OCI-LY1 (cell line): ENCODE measurements around the gene FOXF1.

ENCODE experiments used
- H2AFZ ChIP-seq: fragments of 200-600 bp; sonication (generic), shearing (Covaris generic); 2 replicates; pipeline ENCODE4 v1.6.0; 2014; ENCODE audit warnings: antibody characterized with exemption, mild to moderate bottlenecking, low read length
- H3F3A ChIP-seq: fragments of 200-600 bp; sonication (generic), shearing (Covaris generic); 2 replicates; pipeline ENCODE4 v1.6.0; 2014; ENCODE audit warnings: mild to moderate bottlenecking, antibody characterized with exemption, low read length, moderate library complexity; ENCODE audit not compliant: insufficient read depth
- H3K27ac ChIP-seq: fragments of 200-600 bp; sonication (generic); 2 replicates; pipeline ENCODE4 v1.5.1; 2014; ENCODE audit warnings: low read length, mixed run types, mild to moderate bottlenecking, low read depth; ENCODE audit not compliant: poor library complexity, severe bottlenecking
- H3K27me3 ChIP-seq: fragments of 200-600 bp; sonication (generic); 2 replicates; pipeline ENCODE4 v1.6.0; 2014; ENCODE audit warnings: antibody characterized with exemption, mild to moderate bottlenecking, low read length, moderate library complexity; ENCODE audit not compliant: insufficient read depth
- H3K36me3 ChIP-seq: fragments of 200-600 bp; sonication (generic); 2 replicates; pipeline ENCODE4 v1.6.1; 2014; ENCODE audit warnings: mild to moderate bottlenecking, antibody characterized with exemption, low read length, moderate library complexity, mixed read lengths; ENCODE audit not compliant: insufficient read depth
- H3K4me1 ChIP-seq: fragments of 200-600 bp; sonication (generic); 2 replicates; pipeline ENCODE4 v1.5.1; 2014; ENCODE audit warnings: mild to moderate bottlenecking, low read length, moderate library complexity; ENCODE audit not compliant: insufficient read depth, severe bottlenecking
- H3K4me2 ChIP-seq: fragments of 200-600 bp; sonication (generic), shearing (Covaris generic); 2 replicates; pipeline ENCODE4 v1.6.1; 2014; ENCODE audit warnings: low read length
- H3K4me3 ChIP-seq: fragments of 200-600 bp; sonication (generic); 2 replicates; pipeline ENCODE4 v1.5.1; 2014; ENCODE audit warnings: low read length, low read depth, mild to moderate bottlenecking, mixed read lengths; ENCODE audit not compliant: poor library complexity, severe bottlenecking
- H3K79me2 ChIP-seq: fragments of 200-600 bp; shearing (Covaris generic); 2 replicates; pipeline ENCODE4 v1.6.1; 2016; ENCODE audit warnings: mixed run types, low read length, mixed read lengths; ENCODE audit not compliant: insufficient read depth
- H3K9ac ChIP-seq: fragments of 200-600 bp; sonication (generic), shearing (Covaris generic); 2 replicates; pipeline ENCODE4 v1.6.1; 2014; ENCODE audit warnings: mild to moderate bottlenecking, low read length, mixed read lengths
- H3K9me2 ChIP-seq: fragments of 200-600 bp; sonication (generic), shearing (Covaris generic); 2 replicates; pipeline ENCODE4 v1.6.1; 2014; ENCODE audit warnings: low read depth, mild to moderate bottlenecking, low read length, mixed read lengths
- H3K9me3 ChIP-seq: fragments of 200-600 bp; shearing (Covaris generic); 2 replicates; pipeline ENCODE4 v1.6.1; 2014; ENCODE audit warnings: low read length, mixed read lengths
- H4K20me1 ChIP-seq: fragments of 200-600 bp; sonication (generic), shearing (Covaris generic); 2 replicates; pipeline ENCODE4 v1.6.0; 2016; ENCODE audit warnings: mild to moderate bottlenecking, low read length; ENCODE audit not compliant: insufficient read depth
- CTCF ChIP-seq: fragments of 200-600 bp; sonication (generic), shearing (Covaris generic); IDR thresholded peaks from 2 replicates; pipeline ENCODE4 v1.5.1; 2017; ENCODE audit warnings: mild to moderate bottlenecking, antibody characterized with exemption, low read length, moderate library complexity, mixed read lengths
- EZH2 ChIP-seq: fragments of 200-600 bp; sonication (generic), shearing (Covaris generic); IDR thresholded peaks from 2 replicates; pipeline ENCODE4 v1.8.0; 2017; ENCODE audit warnings: borderline replicate concordance, mixed run types, mild to moderate bottlenecking, antibody characterized with exemption, low read length, moderate library complexity, mixed read lengths

Gene FOXF1

GRCh38 chr16:86524029-86524428 is 13.7 kb downstream of the FOXF1 start:
- H3K27ac ChIP-seq, result no peak overlapping the region
- no peaks in the 10 kb centered on the region for H3K79me2 ChIP-seq
- no peak overlapping the region for H3K4me3 ChIP-seq
- H3F3A ChIP-seq, result no peaks in the 10 kb centered on the region
- no peak overlapping the region for H3K9ac ChIP-seq
- no peaks in the 10 kb centered on the region for H3K36me3 ChIP-seq
- H3K4me1 ChIP-seq, result no peaks in the 10 kb centered on the region
- no peaks in the 10 kb centered on the region for H4K20me1 ChIP-seq
- no peaks in the 10 kb centered on the region for H3K9me2 ChIP-seq
- no peaks in the 10 kb centered on the region for H3K9me3 ChIP-seq
- H2AFZ ChIP-seq, result no peak overlapping the region
- H3K4me2 ChIP-seq, result no peak overlapping the region
- no peaks in the 10 kb centered on the region for H3K27me3 ChIP-seq
- TF ChIP-seq CTCF, result no peak
- no peak for TF ChIP-seq EZH2

- Histone ChIP-seq H3K4me3 (no peak overlapping the region), H3K36me3 (no peaks in the 10 kb centered on the region), H3K9me3 (no peaks in the 10 kb centered on the region), H3K27ac (no peak overlapping the region), H2AFZ (no peak overlapping the region), H3K4me2 (no peak overlapping the region), H3K4me1 (no peaks in the 10 kb centered on the region), H3K27me3 (no peaks in the 10 kb centered on the region), H3K9me2 (no peaks in the 10 kb centered on the region), H4K20me1 (no peaks in the 10 kb centered on the region), H3K79me2 (no peaks in the 10 kb centered on the region), H3K9ac (no peak overlapping the region), H3F3A (no peaks in the 10 kb centered on the region)
- TF ChIP-seq EZH2, result no peak
- TF ChIP-seq CTCF, result no peak
Observed at GRCh38 chr16:86525696-86526095, 15.4 kb downstream of the FOXF1 start.

DNA sequence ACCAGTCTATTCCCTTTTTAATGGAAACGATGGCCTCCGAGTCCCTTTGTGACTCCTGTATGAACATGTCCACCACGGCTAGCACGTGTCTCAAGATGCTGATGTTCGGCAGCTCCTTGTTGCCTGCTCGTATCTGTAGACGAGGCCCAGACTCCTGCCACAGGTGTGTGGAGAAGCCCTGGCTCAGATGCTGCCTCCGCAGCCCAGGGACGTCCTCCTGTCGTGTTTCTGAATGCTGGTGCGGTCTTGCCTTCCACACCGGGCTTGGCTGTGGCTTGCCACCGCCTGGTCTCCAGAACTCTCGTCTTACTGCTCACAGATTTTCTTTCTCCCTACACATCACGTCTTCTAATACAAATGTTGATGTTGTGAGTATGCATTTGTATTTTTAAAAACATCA is 17.0 kb downstream of the FOXF1 start:
- no peaks in the 10 kb centered on the region for H3K4me1 ChIP-seq
- H3K9ac ChIP-seq, result no peak overlapping the region
- H3K36me3 ChIP-seq, result no peaks in the 10 kb centered on the region
- no peak overlapping the region for H3K4me3 ChIP-seq
- TF ChIP-seq EZH2 (no peak), CTCF (no peak)
- H3K4me2 ChIP-seq, result no peak overlapping the region
- H3K79me2 ChIP-seq, result no peaks in the 10 kb centered on the region
- no peaks in the 10 kb centered on the region for H3K9me2 ChIP-seq
- H3K27me3 ChIP-seq, result no peaks in the 10 kb centered on the region
- H3F3A ChIP-seq, result no peaks in the 10 kb centered on the region
- no peak overlapping the region for H3K27ac ChIP-seq
- no peaks in the 10 kb centered on the region for H4K20me1 ChIP-seq
- H2AFZ ChIP-seq, result no peak overlapping the region
- H3K9me3 ChIP-seq, result no peaks in the 10 kb centered on the region
